Loucy (cell line): Measurements from ENCODE around the gene DAG1.

Experiments
- H2AFZ ChIP-seq: fragments of 200-600 bp; sonication (generic); 2 replicates; pipeline ENCODE4 v1.6.0; 2016; ENCODE audit warnings: antibody characterized with exemption, mild to moderate bottlenecking, low read length, moderate library complexity
- H3F3A ChIP-seq: fragments of 200-600 bp; 2 replicates; pipeline ENCODE4 v1.6.0; 2016; ENCODE audit warnings: antibody characterized with exemption, low read depth, mild to moderate bottlenecking
- H3K27me3 ChIP-seq: fragments of 200-600 bp; sonication (generic); 2 replicates; pipeline ENCODE4 v1.6.1; 2014; ENCODE audit warnings: low read length, mild to moderate bottlenecking; ENCODE audit not compliant: insufficient read depth, poor library complexity, severe bottlenecking
- H3K36me3 ChIP-seq: fragments of 200-600 bp; sonication (generic); 2 replicates; pipeline ENCODE4 v1.6.1; 2016; ENCODE audit warnings: low read length; ENCODE audit not compliant: insufficient read depth
- H3K4me1 ChIP-seq: fragments of 200-600 bp; sonication (generic); 2 replicates; pipeline ENCODE4 v1.5.1; 2014; ENCODE audit warnings: low read length, mild to moderate bottlenecking; ENCODE audit not compliant: insufficient read depth, poor library complexity, severe bottlenecking
- H3K4me2 ChIP-seq: fragments of 200-600 bp; sonication (generic); 2 replicates; pipeline ENCODE4 v1.6.0; 2014; ENCODE audit warnings: antibody characterized with exemption, low read length, low read depth, mild to moderate bottlenecking; ENCODE audit not compliant: poor library complexity, severe bottlenecking
- H3K4me3 ChIP-seq: fragments of 200-600 bp; sonication (generic); 2 replicates; pipeline ENCODE4 v1.5.1; 2014; ENCODE audit warnings: low read length, mild to moderate bottlenecking, mixed read lengths; ENCODE audit not compliant: poor library complexity, severe bottlenecking
- H3K79me2 ChIP-seq: fragments of 200-600 bp; sonication (generic); 2 replicates; pipeline ENCODE4 v1.6.1; 2014; ENCODE audit warnings: low read length; ENCODE audit not compliant: insufficient read depth
- H3K9ac ChIP-seq: fragments of 200-600 bp; sonication (generic); 2 replicates; pipeline ENCODE4 v1.6.0; 2014; ENCODE audit warnings: mild to moderate bottlenecking, low read depth, low read length, moderate library complexity; ENCODE audit not compliant: poor library complexity, severe bottlenecking
- H3K9me2 ChIP-seq: fragments of 200-600 bp; sonication (generic); replicated peaks from 2 replicates; pipeline ENCODE4 v1.6.1; 2016; ENCODE audit warnings: low read depth, low read length, mixed read lengths
- H3K9me3 ChIP-seq: fragments of 200-600 bp; sonication (generic); 2 replicates; pipeline ENCODE4 v1.6.1; 2014; ENCODE audit warnings: mild to moderate bottlenecking, antibody characterized with exemption, low read length, low read depth; ENCODE audit not compliant: insufficient read depth
- H4K20me1 ChIP-seq: fragments of 200-600 bp; sonication (generic); 2 replicates; pipeline ENCODE4 v1.6.0; 2014; ENCODE audit warnings: antibody characterized with exemption, low read length, mild to moderate bottlenecking; ENCODE audit not compliant: insufficient read depth, poor library complexity, severe bottlenecking
- EZH2phosphoT487 ChIP-seq: fragments of 200-600 bp; IDR thresholded peaks from 2 replicates; pipeline ENCODE4 v1.6.1; 2018; ENCODE audit warnings: antibody characterized with exemption, mild to moderate bottlenecking, moderate library complexity, borderline replicate concordance
- TF ChIP-seq, protein P1 (sequence below): fragments of 200-600 bp; sonication (generic); conservative IDR thresholded peaks from 2 replicates; pipeline ENCODE4 v1.5.1; 2014; ENCODE audit warnings: mild to moderate bottlenecking, antibody characterized with exemption, low read length

The DAG1 gene

DNA sequence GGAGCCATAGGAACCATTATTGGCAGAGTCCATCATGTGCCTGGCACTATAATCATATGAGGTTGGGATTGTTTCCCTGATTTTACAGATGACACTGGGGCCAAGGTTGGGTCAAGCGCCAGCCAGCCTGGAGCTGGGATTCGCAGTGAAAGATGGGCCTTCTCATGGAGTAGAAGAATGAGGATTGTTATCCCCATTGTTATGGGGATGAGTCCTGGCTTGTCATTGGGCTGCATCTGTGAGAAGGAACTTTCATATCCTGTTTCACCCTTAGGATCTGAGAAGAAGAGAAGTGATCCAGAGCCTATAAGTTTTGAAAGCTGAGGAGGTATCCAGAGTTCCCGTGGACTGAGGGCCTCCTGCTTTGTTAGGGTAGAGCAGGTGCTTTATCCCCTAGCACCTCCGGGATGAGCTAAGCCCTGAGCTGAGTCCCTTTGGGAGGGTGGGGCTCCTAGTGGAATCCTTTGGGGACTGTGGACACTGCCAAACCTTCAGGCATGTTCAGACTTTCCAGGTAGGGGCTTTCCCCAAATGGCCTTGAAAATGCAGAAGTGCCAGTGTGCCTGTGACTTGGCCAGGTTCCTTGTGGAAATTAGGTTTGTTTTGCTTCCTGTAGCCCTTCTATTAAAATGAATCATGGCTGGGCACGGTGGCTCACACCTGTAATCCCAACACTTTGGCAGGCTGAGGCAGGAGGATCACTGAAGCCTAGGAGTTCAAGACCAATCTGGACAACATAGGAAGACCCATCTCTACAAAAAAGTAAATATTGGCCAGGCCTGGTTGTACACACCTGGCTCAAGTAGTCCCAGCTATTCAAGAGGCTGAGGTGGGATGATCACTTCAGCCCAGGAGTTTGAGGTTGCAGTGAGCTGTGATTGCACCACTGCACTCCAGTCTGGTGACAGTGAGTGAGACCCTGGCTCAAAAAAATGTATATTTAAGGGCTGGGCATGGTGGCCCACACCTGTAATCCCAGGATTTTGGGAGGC is 54.0 kb downstream of the DAG1 start:
- H4K20me1 ChIP-seq, result no peaks in the 10 kb centered on the region
- H3K4me1 ChIP-seq, result no peaks in the 10 kb centered on the region
- H3K36me3 ChIP-seq, result no peaks in the 10 kb centered on the region
- no peak overlapping the region for H3K4me3 ChIP-seq
- no peaks in the 10 kb centered on the region for H3K27me3 ChIP-seq
- H2AFZ ChIP-seq, result no peak overlapping the region
- no peaks in the 10 kb centered on the region for H3K9me2 ChIP-seq
- no peaks in the 10 kb centered on the region for H3K79me2 ChIP-seq
- no peak overlapping the region for H3K9ac ChIP-seq
- H3K4me2 ChIP-seq, result no peak overlapping the region
- no peaks in the 10 kb centered on the region for H3F3A ChIP-seq
- H3K9me3 ChIP-seq, result no peaks in the 10 kb centered on the region
- TF ChIP-seq, protein P1, sequence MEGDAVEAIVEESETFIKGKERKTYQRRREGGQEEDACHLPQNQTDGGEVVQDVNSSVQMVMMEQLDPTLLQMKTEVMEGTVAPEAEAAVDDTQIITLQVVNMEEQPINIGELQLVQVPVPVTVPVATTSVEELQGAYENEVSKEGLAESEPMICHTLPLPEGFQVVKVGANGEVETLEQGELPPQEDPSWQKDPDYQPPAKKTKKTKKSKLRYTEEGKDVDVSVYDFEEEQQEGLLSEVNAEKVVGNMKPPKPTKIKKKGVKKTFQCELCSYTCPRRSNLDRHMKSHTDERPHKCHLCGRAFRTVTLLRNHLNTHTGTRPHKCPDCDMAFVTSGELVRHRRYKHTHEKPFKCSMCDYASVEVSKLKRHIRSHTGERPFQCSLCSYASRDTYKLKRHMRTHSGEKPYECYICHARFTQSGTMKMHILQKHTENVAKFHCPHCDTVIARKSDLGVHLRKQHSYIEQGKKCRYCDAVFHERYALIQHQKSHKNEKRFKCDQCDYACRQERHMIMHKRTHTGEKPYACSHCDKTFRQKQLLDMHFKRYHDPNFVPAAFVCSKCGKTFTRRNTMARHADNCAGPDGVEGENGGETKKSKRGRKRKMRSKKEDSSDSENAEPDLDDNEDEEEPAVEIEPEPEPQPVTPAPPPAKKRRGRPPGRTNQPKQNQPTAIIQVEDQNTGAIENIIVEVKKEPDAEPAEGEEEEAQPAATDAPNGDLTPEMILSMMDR, result no peak
- no peak for TF ChIP-seq EZH2phosphoT487

DNA sequence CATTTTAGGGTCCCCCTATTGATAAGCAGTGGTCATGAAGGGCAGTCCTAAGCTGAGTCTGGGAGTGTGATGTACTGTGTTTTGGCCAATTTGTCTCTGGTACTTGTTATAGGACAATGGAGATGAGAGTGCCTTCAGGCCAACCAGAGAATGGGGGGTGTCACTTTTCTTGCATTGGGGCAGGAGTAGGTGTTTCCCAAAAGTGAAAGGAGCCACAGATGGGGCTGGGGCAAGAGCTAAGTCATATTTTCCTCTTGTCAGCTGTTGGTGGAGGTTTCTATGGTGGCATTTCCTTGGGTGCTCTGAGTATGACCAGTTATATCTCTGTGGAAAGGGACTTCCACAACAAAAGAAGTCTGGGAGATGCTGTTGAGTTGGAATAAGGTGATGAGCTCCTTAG is 59.5 kb downstream of the DAG1 start:
- H3K36me3 ChIP-seq, result peaks cover 22% of the 10 kb centered on the region; the same call in 1 of the 2 replicates

DNA sequence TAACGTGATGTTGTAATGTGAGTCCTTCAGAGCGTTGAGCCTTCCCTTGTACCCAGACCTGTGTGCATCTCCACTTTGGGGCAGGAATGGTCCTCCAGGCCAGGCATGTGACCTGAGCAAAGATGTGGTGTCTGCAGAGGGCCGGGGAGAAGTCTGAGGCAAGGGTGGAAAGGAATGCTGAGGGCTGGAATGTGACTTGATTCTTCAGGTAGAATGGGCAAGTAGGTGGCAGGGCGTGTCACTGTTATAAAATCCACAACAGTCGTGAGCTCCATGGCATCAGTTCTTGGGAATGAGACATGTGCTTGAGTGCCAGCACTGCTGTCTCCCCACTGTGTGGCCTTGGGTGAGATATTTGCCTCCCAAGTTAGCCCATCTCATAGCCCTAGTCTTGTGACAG is 60.2 kb downstream of the DAG1 start:
- no peaks in the 10 kb centered on the region for H3K9me2 ChIP-seq
- TF ChIP-seq, protein P1, result no peak
- no peak for TF ChIP-seq EZH2phosphoT487
- no peaks in the 10 kb centered on the region for H3K4me1 ChIP-seq

More for the DNA sequence above, 59.5 kb downstream of the DAG1 start:
- no peaks in the 10 kb centered on the region for H4K20me1 ChIP-seq
- no peaks in the 10 kb centered on the region for H3K4me1 ChIP-seq
- no peaks in the 10 kb centered on the region for H3K9me3 ChIP-seq
- H3K9me2 ChIP-seq, result no peaks in the 10 kb centered on the region
- no peak overlapping the region for H3K4me2 ChIP-seq
- H3K27me3 ChIP-seq, result no peaks in the 10 kb centered on the region
- no peaks in the 10 kb centered on the region for H3F3A ChIP-seq
- no peak overlapping the region for H3K9ac ChIP-seq
- H3K79me2 ChIP-seq, result no peaks in the 10 kb centered on the region
- no peak for TF ChIP-seq EZH2phosphoT487
- TF ChIP-seq, protein P1, result no peak
- H2AFZ ChIP-seq, result no peak overlapping the region
- no peak overlapping the region for H3K4me3 ChIP-seq

More for the DNA sequence above, 60.2 kb downstream of the DAG1 start:
- H3K79me2 ChIP-seq, result no peaks in the 10 kb centered on the region
- no peaks in the 10 kb centered on the region for H4K20me1 ChIP-seq
- H3K36me3 ChIP-seq, result peaks cover 22% of the 10 kb centered on the region; the same call in 1 of the 2 replicates
- H3K4me2 ChIP-seq, result no peak overlapping the region
- H3F3A ChIP-seq, result no peaks in the 10 kb centered on the region
- H3K27me3 ChIP-seq, result no peaks in the 10 kb centered on the region
- no peak overlapping the region for H2AFZ ChIP-seq
- H3K4me3 ChIP-seq, result no peak overlapping the region
- no peak overlapping the region for H3K9ac ChIP-seq
- H3K9me3 ChIP-seq, result no peaks in the 10 kb centered on the region
